Stomach (tissue), 4 donors: ENCODE measurements around the gene HMGN2.

Experiments
- POLR2A ChIP-seq, 4 donors: fragments of 450-650 bp; IDR thresholded peaks; one replicate each; pipeline ENCODE4 v1.6.1; 2016; ENCODE audit warnings: antibody characterized with exemption in 4 of 4, control low read depth in 2 of 4, mild to moderate bottlenecking in 1 of 4, moderate library complexity in 1 of 4
- TF ChIP-seq, protein P1 (sequence below), 7 experiments: fragments of 450-650 bp in 4 of 7; fragments of 200-600 bp in 3 of 7; sonication (generic) in 3 of 7; IDR thresholded peaks; one replicate each; pipeline ENCODE4 v1.5.1; 2016 to 2019; ENCODE audit warnings: antibody characterized with exemption in 7 of 7, control low read depth in 2 of 7, mild to moderate bottlenecking in 1 of 7

DNA sequence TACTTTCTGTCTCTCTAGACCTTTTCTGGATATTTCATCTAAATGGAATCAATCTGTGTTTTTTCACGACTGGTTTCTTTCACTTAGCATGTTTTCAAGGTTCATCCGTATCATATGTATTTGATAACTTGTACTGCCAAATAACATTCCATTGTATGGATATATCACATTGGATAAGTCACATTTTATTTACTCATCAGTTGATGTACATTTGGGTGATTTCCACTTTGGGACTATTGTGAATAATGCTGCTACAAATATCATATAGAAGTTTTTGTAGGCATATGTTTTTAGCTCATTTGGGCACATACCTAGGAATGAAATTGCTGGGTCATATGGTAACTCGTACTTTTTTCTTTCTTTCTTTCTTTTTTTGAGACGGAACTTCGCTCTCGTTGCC lies 6.7 kb downstream of the HMGN2 start:
- TF ChIP-seq, protein P1, sequence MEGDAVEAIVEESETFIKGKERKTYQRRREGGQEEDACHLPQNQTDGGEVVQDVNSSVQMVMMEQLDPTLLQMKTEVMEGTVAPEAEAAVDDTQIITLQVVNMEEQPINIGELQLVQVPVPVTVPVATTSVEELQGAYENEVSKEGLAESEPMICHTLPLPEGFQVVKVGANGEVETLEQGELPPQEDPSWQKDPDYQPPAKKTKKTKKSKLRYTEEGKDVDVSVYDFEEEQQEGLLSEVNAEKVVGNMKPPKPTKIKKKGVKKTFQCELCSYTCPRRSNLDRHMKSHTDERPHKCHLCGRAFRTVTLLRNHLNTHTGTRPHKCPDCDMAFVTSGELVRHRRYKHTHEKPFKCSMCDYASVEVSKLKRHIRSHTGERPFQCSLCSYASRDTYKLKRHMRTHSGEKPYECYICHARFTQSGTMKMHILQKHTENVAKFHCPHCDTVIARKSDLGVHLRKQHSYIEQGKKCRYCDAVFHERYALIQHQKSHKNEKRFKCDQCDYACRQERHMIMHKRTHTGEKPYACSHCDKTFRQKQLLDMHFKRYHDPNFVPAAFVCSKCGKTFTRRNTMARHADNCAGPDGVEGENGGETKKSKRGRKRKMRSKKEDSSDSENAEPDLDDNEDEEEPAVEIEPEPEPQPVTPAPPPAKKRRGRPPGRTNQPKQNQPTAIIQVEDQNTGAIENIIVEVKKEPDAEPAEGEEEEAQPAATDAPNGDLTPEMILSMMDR (IDR thresholded peaks at IDR 0.05) = no peak
- TF ChIP-seq POLR2A (IDR thresholded peaks at IDR 0.05) = no peak
